Stimulated activated naive CD4-positive, alpha-beta T cell (primary cell): ENCODE results near the gene TTC21A.

ENCODE experiments used
- DNase-seq, 6 experiments: peaks; one replicate each; lab custom pipeline; 2025; lab: John Stamatoyannopoulos, UW

The TTC21A gene

DNA sequence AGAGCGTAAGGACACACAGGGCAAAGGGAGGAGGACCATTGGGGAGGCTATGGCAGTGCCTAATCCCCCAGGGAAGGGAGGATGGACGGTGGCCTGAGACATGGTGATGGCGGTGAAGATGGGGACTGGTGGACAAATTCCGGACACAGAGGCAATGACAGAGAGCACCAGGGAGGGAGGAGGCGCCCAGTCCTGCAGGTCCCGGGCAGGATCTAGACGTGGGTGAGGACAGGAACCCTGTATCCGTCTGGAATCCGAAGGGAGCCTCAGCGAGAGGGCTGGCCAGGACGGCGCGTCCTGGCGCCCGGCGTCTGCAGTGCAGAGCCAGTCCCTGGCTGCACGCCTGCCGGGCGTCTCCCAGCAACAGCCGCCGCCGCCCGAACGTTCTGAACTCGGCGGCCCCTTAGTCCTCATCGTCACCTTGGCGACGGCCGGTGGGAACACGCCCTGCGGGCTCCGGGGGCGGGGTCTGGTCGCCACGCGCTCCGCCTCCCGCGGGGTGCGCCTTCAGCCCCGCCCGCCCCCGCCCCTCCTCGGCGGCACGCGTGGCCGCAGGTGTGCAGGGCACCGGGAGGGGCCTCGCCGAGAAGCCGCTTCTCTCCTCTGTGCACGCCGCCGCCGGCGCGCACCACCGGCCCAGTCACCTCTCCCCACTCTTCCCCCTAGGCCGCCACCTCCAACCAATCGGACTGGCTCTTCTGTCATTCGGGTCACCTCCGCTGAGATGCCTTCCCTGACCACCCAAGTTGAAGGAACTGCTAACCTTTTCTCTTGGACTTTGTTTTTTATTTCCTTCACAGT lies 73.3 kb downstream of the TTC21A start:
- peak; percentile 75 to 86 (median 82) for DNase-seq

- peak in 1 of 6 experiments; percentile 14 for DNase-seq
Measured at GRCh38 chr3:39181408-39182335, 74.2 kb downstream of the TTC21A start.

DNA sequence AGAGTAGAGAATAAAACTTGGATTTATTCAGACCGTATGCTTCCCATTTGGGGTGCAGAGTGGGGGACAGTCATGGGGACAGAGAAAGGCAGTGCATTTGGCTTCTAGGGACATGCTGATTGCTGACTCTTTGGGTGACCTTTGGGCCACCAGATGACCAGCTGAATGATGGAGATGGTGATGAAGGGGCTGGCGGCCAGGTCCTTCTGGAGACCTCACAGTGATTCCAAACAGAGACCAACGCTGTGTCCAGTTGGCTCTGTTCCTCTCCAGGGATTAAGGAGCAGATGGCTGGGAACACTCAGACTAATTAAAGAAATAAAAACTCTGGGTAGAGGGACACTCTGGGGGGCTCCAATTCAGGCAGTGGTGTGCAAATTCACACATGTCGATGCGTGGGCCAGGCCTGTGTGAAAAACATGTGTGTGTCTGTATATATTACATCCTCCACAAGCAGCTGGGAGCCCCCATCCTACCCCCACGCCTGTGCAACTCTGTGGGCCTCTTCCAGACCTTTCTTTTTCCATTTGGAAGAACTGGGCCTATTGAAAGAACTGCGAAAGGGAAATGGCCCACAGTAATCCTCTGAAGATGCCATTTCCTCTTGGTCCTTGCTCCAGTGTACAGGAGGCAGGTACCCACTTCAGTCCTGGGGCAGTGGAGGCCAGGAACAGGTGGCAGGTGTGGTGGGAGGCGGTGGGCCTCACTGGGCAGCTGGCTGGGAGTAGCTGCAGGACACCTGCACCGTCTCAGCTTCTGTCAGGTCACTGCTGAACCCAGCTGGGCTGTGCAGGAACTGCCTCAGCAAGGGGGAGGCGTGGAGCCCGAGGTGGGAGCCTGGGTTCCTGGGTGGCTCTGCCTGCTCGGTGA lies 76.0 kb downstream of the TTC21A start:
- no peak for DNase-seq

- no peak for DNase-seq
Measured at GRCh38 chr3:39184081-39184967, 76.8 kb downstream of the TTC21A start.

GRCh38 chr3:39184968-39185285 lies 77.4 kb downstream of the TTC21A start:
- DNase-seq = no peak

GRCh38 chr3:39185326-39185958 lies 78.0 kb downstream of the TTC21A start:
- no peak for DNase-seq

- DNase-seq = no peak
Measured at GRCh38 chr3:39185959-39186691, 78.6 kb downstream of the TTC21A start.

DNA sequence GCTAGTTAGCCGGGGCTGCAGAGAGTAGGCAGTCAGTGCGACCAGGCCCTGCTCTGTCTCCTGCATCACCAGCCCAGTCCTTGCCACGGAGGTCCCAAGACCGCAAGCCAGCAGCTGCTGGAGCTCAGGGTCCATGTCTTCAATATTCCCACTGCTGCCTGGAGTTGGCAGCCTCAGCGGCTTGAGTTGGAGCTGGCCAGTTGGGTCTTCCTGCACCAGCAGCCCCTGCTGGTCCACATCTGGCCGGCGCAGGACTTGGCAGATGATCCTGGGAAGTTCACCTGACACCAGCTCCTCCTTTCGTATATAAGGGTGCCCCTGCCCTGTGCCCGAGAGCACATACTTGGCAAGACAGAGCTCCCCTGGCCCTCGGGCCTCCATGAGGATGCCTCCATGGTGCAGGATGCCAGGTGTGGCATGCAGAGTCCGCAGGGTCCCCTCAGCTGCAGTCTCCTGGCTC lies 79.2 kb downstream of the TTC21A start:
- DNase-seq = no peak

DNA sequence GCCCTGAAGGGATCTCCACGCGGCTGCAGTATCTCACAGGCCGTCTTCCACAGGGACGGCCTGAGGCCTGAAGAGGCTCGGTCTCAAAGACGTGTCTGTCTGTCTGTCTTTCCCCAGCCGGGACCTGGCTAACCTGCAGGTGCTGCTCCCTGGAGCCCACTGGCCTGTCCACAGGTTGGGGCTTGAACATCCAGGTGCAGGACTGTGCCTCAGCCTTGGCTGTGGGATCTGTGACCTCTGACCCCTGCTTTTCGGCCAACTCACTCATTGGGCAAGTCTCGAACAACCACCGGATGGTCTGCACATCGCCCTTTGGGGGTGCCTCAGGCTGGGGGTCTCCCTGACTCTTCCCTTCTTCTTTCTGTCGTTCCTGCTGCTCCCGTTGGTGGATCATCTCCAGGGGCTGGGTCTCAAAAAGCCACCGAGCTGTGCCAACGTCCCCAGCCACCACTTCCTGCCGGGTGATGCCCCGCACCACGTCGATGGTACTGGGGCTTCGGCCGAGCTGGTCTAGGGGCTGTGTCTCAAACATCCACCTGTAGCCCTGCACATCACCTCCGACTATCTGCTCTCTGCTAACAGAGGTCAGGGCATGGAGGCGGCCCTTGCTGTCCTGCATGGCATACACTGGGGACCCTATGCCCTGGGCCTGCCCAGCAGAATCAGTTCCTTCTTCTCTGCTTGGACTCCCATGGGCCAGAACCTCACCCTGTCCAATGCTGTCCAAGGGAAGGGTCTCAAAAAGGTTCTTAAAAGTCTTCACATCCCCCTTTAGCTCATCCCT lies 80.1 kb downstream of the TTC21A start:
- no peak for DNase-seq
